Upper lobe of right lung (tissue), 1 donor: ENCODE results near the gene GAGE10. TPM values are rescaled to one million over a fixed set of nuclear protein-coding genes. Genes with fewer than 3 reads are reported as not detected.

Experiments
- ATAC-seq: fragments of 200-7000 bp; cut with Tn5 transposase; one replicate; pipeline ENCODE4 v1.9.1; 2020; ENCODE audit warnings: mild to moderate bottlenecking, moderate library complexity
- DNase-seq: peaks from one replicate; pipeline ENCODE4 v3.0.0-alpha.2; 2020
- H3K27ac ChIP-seq: fragments of 200-600 bp; one replicate; pipeline ENCODE4 v1.8.0; 2022
- H3K27me3 ChIP-seq: fragments of 200-600 bp; one replicate; pipeline ENCODE4 v1.8.0; 2022; ENCODE audit warnings: mild to moderate bottlenecking
- H3K36me3 ChIP-seq: fragments of 200-600 bp; one replicate; pipeline ENCODE4 v1.8.0; 2022
- H3K4me1 ChIP-seq: fragments of 200-600 bp; one replicate; pipeline ENCODE4 v1.8.0; 2022
- H3K4me3 ChIP-seq: fragments of 200-600 bp; one replicate; pipeline ENCODE4 v1.8.0; 2022; ENCODE audit warnings: mild to moderate bottlenecking
- H3K9me3 ChIP-seq: fragments of 200-600 bp; one replicate; pipeline ENCODE4 v1.8.0; 2022
- CTCF ChIP-seq: fragments of 200-600 bp; IDR thresholded peaks from one replicate; pipeline ENCODE4 v1.8.0; 2022; ENCODE audit warnings: antibody characterized with exemption
- intact Hi-C: fragments of 100-400 bp; cut with DNase I; formaldehyde crosslinking; loops from one replicate; pipeline ENCODE4 v1.11.0; 2022
- total RNA-seq: library from RNA; stranded (reverse); fragmentation: NEBNext Ultra II Directional; extraction: Animal tissue kit (Norgen Biotek cat#: 25700); gene quantifications from one replicate; pipeline ENCODE4 v1.2.1, GENCODE V29; 2021
- donor health status: DM: no; HTN: yes; CAD: no; lungs with severe emphysema.

GAGE10 gene
- total RNA-seq, 1 donor from 2014 or later: not detected

- no peaks in the 10 kb centered on the region for H3K9me3 ChIP-seq
- H3K4me3 ChIP-seq: no peak overlapping the region
- no peak for ATAC-seq
- H3K4me1 ChIP-seq: peaks cover 11% of the 10 kb centered on the region
- H3K27ac ChIP-seq: no peak overlapping the region
- H3K27me3 ChIP-seq: no peaks in the 10 kb centered on the region
- no peak for TF ChIP-seq CTCF
- intact Hi-C loops: no loop called here
- H3K36me3 ChIP-seq: no peaks in the 10 kb centered on the region
- no peak for DNase-seq
Observed at GRCh38 chrX:49266523-49267445, 36.7 kb upstream of the GAGE10 start.

GRCh38 chrX:49268702-49269009, 34.8 kb upstream of the GAGE10 start:
- Histone ChIP-seq H3K4me1 (peaks cover 11% of the 10 kb centered on the region), H3K27ac (peak overlapping the region; percentile 93), H3K4me3 (peak overlapping the region; percentile 53), H3K36me3 (no peaks in the 10 kb centered on the region), H3K27me3 (no peaks in the 10 kb centered on the region), H3K9me3 (no peaks in the 10 kb centered on the region)
- ATAC-seq: no peak
- intact Hi-C loops: no loop called here
- no peak for DNase-seq
- TF ChIP-seq CTCF: no peak

- ATAC-seq (peak; percentile 95), DNase-seq (peak; percentile 97)
- intact Hi-C loops: no loop called here
- Histone ChIP-seq H3K27me3 (no peaks in the 10 kb centered on the region), H3K9me3 (no peaks in the 10 kb centered on the region), H3K4me1 (peaks cover 11% of the 10 kb centered on the region), H3K36me3 (no peaks in the 10 kb centered on the region), H3K27ac (peak overlapping the region; percentile 93), H3K4me3 (peak overlapping the region; percentile 54)
- no peak for TF ChIP-seq CTCF
Observed at GRCh38 chrX:49269010-49269766, 34.3 kb upstream of the GAGE10 start.

GRCh38 chrX:49269767-49270248, 33.6 kb upstream of the GAGE10 start, which contains the start of gene PPP1R3F:
TSS of gene PPP1R3F (plus strand) at chrX:49269793. CDS start at chrX:49269870, 77 bp downstream.
- Histone ChIP-seq H3K4me1 (peaks cover 11% of the 10 kb centered on the region), H3K9me3 (no peaks in the 10 kb centered on the region), H3K4me3 (peak within 1 kb of the TSS; percentile 68), H3K27me3 (no peaks in the 10 kb centered on the region), H3K36me3 (no peaks in the 10 kb centered on the region), H3K27ac (peak within 1 kb of the TSS; percentile 93)
- ATAC-seq: peak; percentile 26
- DNase-seq: no peak
- no peak for TF ChIP-seq CTCF
- intact Hi-C loops: no loop called here

GRCh38 chrX:49270249-49270921, 33.1 kb upstream of the GAGE10 start:
- Histone ChIP-seq H3K36me3 (no peaks in the 10 kb centered on the region), H3K4me3 (peak overlapping the region; percentile 68), H3K27me3 (no peaks in the 10 kb centered on the region), H3K9me3 (no peaks in the 10 kb centered on the region), H3K27ac (peak overlapping the region; percentile 93), H3K4me1 (peaks cover 11% of the 10 kb centered on the region)
- ATAC-seq (no peak), DNase-seq (no peak)
- no peak for TF ChIP-seq CTCF
- intact Hi-C loops: no loop called here
